ENCODE measurements around the gene SEMA6A. TPM values are rescaled to one million over a fixed set of nuclear protein-coding genes. Genes with fewer than 3 reads are reported as not detected.

The SEMA6A gene, protein sequence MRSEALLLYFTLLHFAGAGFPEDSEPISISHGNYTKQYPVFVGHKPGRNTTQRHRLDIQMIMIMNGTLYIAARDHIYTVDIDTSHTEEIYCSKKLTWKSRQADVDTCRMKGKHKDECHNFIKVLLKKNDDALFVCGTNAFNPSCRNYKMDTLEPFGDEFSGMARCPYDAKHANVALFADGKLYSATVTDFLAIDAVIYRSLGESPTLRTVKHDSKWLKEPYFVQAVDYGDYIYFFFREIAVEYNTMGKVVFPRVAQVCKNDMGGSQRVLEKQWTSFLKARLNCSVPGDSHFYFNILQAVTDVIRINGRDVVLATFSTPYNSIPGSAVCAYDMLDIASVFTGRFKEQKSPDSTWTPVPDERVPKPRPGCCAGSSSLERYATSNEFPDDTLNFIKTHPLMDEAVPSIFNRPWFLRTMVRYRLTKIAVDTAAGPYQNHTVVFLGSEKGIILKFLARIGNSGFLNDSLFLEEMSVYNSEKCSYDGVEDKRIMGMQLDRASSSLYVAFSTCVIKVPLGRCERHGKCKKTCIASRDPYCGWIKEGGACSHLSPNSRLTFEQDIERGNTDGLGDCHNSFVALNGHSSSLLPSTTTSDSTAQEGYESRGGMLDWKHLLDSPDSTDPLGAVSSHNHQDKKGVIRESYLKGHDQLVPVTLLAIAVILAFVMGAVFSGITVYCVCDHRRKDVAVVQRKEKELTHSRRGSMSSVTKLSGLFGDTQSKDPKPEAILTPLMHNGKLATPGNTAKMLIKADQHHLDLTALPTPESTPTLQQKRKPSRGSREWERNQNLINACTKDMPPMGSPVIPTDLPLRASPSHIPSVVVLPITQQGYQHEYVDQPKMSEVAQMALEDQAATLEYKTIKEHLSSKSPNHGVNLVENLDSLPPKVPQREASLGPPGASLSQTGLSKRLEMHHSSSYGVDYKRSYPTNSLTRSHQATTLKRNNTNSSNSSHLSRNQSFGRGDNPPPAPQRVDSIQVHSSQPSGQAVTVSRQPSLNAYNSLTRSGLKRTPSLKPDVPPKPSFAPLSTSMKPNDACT
- 2.0 and 8.9 TPM in 2 replicates for total RNA-seq

DNA sequence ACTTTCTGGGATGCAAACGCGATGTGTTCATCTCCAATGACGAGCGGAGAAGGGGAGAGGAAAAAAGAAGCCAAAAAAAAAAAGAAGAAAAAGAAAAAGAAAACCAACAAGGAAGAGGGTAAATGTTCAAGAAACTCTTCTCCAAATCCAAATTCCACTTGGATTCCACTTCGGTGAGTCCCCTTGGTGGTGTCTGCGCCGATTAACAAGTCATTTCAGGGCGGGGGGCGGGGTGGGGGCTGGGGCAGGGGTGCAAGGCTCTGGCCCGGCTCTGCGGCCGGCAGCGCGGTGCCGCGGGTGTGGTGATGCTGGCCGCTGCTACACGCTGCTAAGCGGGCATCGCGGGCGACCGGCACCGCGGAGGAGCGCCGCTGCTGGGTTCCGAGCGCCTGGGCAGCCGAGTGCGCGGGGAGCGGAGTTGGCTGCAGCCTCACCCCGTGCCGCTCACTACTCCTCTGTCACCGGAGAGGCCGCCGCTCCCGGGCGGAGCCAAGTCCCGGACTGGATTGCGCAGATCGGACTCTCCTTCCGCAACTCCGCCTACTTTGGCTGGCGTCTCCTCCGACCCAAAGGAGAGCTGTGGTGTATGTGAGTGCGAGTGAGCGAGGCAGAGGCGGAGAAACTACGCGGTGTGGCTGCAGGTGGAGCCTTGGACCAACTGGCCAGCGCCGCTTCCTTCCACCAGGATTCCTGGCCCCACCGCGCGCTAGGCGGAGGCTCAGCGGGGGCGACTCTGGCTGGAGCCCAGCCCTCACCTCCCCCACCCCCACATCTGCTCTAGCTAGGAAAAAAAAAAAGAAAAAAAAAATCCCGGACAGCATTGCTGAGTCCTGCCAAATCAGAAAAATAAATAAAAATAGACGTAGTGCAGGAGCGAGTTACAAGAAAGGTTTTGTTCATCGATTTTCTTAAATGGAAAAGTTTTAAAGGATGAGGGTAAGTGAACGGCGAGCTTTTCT is at the start of gene SEMA6A:
Gene SEMA6A (minus strand): TSS at position 457 of the 959 bp plus-strand sequence. CDS start 69,879 bp downstream, outside the sequence.

All from cardiac atrium fibroblast (primary cell).